IPS DF 6.9 (cell line): ENCODE data around the gene ZNF674.
"Not testable (repeated sequence)": the region's sequence is repeated elsewhere in the genome, so short reads cannot be mapped to it uniquely, and the experiment has no call there.

Experiments
- DNase-seq: peaks from one replicate; pipeline ENCODE4 v3.0.0-alpha.2; 2013; ENCODE audit warnings: low read depth, low spot score
- H3K27ac ChIP-seq: one replicate; pipeline ENCODE4 v1.5.1; 2013; ENCODE audit warnings: low read length, control low read depth
- H3K27me3 ChIP-seq: 2 replicates; pipeline ENCODE4 v1.6.1; 2013; ENCODE audit warnings: mild to moderate bottlenecking, low read length; ENCODE audit not compliant: control insufficient read depth, insufficient read depth
- H3K36me3 ChIP-seq: 2 replicates; pipeline ENCODE4 v1.6.1; 2013; ENCODE audit warnings: low read length; ENCODE audit not compliant: control insufficient read depth, insufficient read depth
- H3K4me1 ChIP-seq: 2 replicates; pipeline ENCODE4 v1.6.1; 2013; ENCODE audit warnings: low read length; ENCODE audit not compliant: control insufficient read depth, insufficient read depth
- H3K4me3 ChIP-seq: 2 replicates; pipeline ENCODE4 v1.5.1; 2013; ENCODE audit warnings: mild to moderate bottlenecking, low read length
- H3K9me3 ChIP-seq: 2 replicates; pipeline ENCODE4 v1.6.1; 2013; ENCODE audit warnings: low read length, inconsistent platforms; ENCODE audit not compliant: control insufficient read depth, insufficient read depth
- WGBS: extraction: QIAGEN DNeasy Blood & Tissue Kit; methylation state at CpG from one replicate; pipeline ENCODE4 v1.1.7; 2013; ENCODE audit warnings: mixed read lengths, missing lambda C conversion rate; ENCODE audit not compliant: insufficient read length, insufficient coverage; 5-methylcytosine and 5-hydroxymethylcytosine counted together

Gene ZNF674

DNA sequence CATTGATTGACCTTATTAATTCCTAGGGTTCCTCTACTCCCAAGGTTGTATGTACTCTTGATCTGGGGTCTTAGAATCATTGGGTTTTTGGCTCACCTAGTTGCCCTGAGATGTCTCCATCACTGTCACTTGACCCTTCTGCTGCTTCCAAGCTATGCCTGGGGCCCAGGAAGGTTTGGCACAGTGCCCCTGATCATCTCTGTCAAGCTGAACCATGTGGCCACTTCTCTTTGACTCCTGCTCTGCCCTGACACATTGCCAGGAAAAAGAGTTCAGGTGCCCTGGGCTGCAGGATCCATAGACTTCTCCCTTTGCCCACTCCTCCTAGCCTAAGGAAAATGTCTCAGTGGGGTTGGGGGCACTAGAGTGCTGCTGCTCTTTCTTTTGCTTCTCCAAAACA lies 24.4 kb upstream of the ZNF674 start:
- H3K36me3 ChIP-seq, result no peaks in the 10 kb centered on the region
- no peaks in the 10 kb centered on the region for H3K27me3 ChIP-seq
- H3K9me3 ChIP-seq, result no peaks in the 10 kb centered on the region
- no peak overlapping the region for H3K27ac ChIP-seq
- DNase-seq, result no peak
- H3K4me3 ChIP-seq, result no peak overlapping the region
- H3K4me1 ChIP-seq, result no peaks in the 10 kb centered on the region; the same call in none of the 2 replicates

DNA sequence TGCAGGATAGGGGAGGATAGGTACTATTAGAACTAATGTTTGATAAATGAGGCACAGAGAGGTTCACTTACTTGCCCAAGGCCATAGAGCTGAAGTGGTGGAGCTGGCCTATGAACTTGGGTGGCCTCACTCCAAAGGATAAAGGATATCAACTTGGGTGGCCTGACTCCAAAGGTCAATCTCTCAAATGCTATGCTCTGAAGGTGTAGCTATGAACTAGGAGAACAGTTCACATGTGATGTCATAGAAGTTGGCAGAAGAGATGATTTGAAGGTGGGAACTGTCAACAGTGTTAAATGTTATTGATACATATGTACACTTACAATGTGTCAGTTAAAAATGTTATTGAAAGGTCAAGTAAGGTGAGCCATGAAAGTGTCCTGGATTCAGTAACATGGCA lies 22.2 kb upstream of the ZNF674 start:
- no peak overlapping the region for H3K27ac ChIP-seq
- H3K36me3 ChIP-seq, result no peaks in the 10 kb centered on the region
- no peak for DNase-seq
- H3K4me1 ChIP-seq, result no peaks in the 10 kb centered on the region; the same call in 1 of the 2 replicates
- H3K9me3 ChIP-seq, result no peaks in the 10 kb centered on the region
- H3K4me3 ChIP-seq, result no peak overlapping the region
- no peaks in the 10 kb centered on the region for H3K27me3 ChIP-seq

- H3K27ac ChIP-seq, result no peak overlapping the region
- DNase-seq, result no peak
Measured at GRCh38 chrX:46561824-46562657, 16.8 kb upstream of the ZNF674 start.

DNA sequence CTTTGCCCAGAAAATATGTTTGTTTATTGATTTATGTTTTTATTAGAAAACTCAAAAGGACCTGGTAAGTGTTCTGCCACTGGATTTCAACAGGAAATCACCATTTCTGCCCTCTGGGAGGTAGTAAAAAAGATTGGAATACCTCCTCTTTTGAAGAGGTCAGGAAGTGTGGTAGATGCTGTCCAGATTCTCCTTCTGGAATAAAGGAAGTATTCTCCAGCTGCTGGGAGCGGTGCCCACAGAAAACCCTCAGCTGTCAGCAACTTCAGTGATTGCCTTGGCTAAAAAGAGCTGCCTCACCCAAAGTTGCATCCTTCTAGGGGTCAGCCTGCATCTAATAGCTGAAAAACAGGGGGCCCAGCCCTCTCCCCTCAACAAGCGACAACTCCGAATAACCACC lies 13.8 kb upstream of the ZNF674 start:
- no peak for DNase-seq
- WGBS, result no CpG with 5 or more reads among the region's 3 CpGs

More at GRCh38 chrX:46561824-46562657, 16.8 kb upstream of the ZNF674 start:
- Histone ChIP-seq H3K36me3 (no peaks in the 10 kb centered on the region), H3K27me3 (no peaks in the 10 kb centered on the region), H3K9me3 (no peaks in the 10 kb centered on the region), H3K4me3 (no peak overlapping the region), H3K4me1 (no peaks in the 10 kb centered on the region)
- WGBS, result no CpG with 5 or more reads among the region's 6 CpGs

GRCh38 chrX:46554942-46555341 lies 9.7 kb upstream of the ZNF674 start:
- Histone ChIP-seq H3K9me3 (no peaks in the 10 kb centered on the region), H3K27me3 (no peaks in the 10 kb centered on the region)
- no peak for DNase-seq

More for the DNA sequence above, 13.8 kb upstream of the ZNF674 start:
- no peaks in the 10 kb centered on the region for H3K4me1 ChIP-seq
- H3K27me3 ChIP-seq, result no peaks in the 10 kb centered on the region
- no peak overlapping the region for H3K27ac ChIP-seq
- H3K36me3 ChIP-seq, result no peaks in the 10 kb centered on the region
- H3K9me3 ChIP-seq, result no peaks in the 10 kb centered on the region
- no peak overlapping the region for H3K4me3 ChIP-seq

GRCh38 chrX:46553935-46554334 lies 8.7 kb upstream of the ZNF674 start:
- H3K4me3 ChIP-seq, result no peak overlapping the region
- no peak for DNase-seq

More at GRCh38 chrX:46554942-46555341, 9.7 kb upstream of the ZNF674 start:
- no CpG with 5 or more reads among the region's 2 CpGs for WGBS
- Histone ChIP-seq H3K4me1 (no peaks in the 10 kb centered on the region), H3K36me3 (no peaks in the 10 kb centered on the region), H3K4me3 (no peak overlapping the region), H3K27ac (no peak overlapping the region)

DNA sequence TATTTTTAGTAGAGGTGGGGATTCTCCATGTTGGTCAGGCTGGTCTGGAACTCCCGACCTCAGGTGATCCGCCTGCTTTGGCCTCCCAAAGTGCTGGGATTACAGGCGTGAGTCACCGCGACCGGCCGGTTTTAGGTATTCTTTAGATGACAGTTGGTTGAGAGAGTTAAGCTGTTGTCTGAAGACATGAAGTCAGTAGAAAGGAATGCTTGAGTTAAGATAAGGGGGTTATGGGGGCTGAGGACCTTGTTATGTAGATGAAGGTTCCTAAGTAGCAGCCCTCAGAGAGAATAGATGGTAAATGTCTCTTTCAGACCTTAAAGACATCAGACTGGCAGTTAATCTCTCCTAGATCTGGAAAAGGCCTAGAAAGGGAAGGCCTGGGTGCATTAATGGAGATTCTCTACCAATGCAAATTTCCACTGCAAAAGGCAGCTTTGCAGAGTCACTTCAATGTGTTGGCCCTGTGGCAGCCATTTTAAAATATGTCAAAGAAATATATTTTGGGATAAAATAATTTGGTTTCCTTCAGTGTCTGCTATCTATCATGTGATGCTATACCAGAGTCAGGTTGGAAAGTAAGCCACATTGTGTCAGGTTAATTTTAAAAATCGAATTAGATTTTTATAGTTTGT lies 6.4 kb upstream of the ZNF674 start:
- Histone ChIP-seq H3K4me3 (no peak overlapping the region), H3K27ac (no peak overlapping the region), H3K36me3 (no peaks in the 10 kb centered on the region), H3K9me3 (no peaks in the 10 kb centered on the region), H3K27me3 (no peaks in the 10 kb centered on the region), H3K4me1 (no peaks in the 10 kb centered on the region)
- no CpG with 5 or more reads among the region's 8 CpGs for WGBS
- DNase-seq, result peak; percentile 68

More at GRCh38 chrX:46553935-46554334, 8.7 kb upstream of the ZNF674 start:
- Histone ChIP-seq H3K27ac (no peak overlapping the region), H3K4me1 (no peaks in the 10 kb centered on the region), H3K36me3 (no peaks in the 10 kb centered on the region), H3K27me3 (no peaks in the 10 kb centered on the region), H3K9me3 (no peaks in the 10 kb centered on the region)
- WGBS, result no CpG with 5 or more reads among the region's 5 CpGs

- no peaks in the 10 kb centered on the region for H3K4me1 ChIP-seq
- no peak for DNase-seq
- H3K27me3 ChIP-seq, result no peaks in the 10 kb centered on the region
- no peaks in the 10 kb centered on the region for H3K36me3 ChIP-seq
- no peak overlapping the region for H3K27ac ChIP-seq
- H3K4me3 ChIP-seq, result no peak overlapping the region
- H3K9me3 ChIP-seq, result no peaks in the 10 kb centered on the region
- no CpG with 5 or more reads among the region's 1 CpG for WGBS
Measured at GRCh38 chrX:46549914-46550313, 4.7 kb upstream of the ZNF674 start.

DNA sequence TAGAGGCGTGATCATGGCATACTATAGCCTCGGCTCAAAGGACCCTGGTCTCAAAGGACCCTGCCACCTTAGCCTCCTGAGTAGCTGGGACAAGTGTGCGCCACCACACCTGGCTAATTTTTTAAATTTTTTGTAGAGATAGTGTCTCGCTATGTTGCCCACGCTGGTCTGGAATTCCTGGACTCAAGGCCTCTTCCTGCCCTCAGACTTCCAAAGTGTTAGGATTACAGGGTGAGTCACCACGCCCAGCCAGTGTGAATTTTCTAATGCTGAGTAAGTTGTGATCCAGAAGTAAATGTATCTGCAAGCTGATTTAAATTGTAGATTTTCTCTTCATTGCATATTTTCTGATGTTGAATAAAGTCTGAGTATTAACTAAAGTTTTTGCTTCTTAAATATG lies 2.6 kb upstream of the ZNF674 start:
- Histone ChIP-seq H3K9me3 (no peaks in the 10 kb centered on the region), H3K27me3 (no peaks in the 10 kb centered on the region), H3K36me3 (no peaks in the 10 kb centered on the region), H3K27ac (no peak overlapping the region), H3K4me3 (no peak overlapping the region), H3K4me1 (no peaks in the 10 kb centered on the region)
- no peak for DNase-seq
- WGBS, result no CpG with 5 or more reads among the region's 6 CpGs

DNA sequence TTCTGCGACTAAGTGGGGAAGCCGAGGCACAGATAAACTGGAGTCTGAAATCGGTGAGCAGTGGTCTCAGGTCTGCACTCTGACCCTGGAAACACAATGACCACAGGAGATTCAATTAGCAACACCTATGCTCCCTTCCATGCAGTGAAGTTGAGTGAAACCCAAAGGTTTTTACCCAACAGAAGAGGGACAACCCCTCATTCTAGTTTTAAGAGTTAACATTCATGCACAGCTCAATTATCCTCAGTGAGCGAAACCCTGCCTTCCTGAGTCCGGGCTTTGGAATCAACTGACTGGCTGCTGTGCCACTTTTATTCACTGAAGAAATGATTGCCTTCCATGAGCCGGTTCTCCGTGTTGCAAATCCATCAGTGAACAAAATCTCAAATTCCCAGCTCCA lies 694 bp downstream of the ZNF674 start:
- not testable (repeated sequence) for H3K36me3 ChIP-seq, DNase-seq, H3K27ac ChIP-seq, H3K27me3 ChIP-seq, H3K4me3 ChIP-seq, H3K4me1 ChIP-seq, H3K9me3 ChIP-seq
- no CpG with 5 or more reads among the region's 7 CpGs for WGBS

DNA sequence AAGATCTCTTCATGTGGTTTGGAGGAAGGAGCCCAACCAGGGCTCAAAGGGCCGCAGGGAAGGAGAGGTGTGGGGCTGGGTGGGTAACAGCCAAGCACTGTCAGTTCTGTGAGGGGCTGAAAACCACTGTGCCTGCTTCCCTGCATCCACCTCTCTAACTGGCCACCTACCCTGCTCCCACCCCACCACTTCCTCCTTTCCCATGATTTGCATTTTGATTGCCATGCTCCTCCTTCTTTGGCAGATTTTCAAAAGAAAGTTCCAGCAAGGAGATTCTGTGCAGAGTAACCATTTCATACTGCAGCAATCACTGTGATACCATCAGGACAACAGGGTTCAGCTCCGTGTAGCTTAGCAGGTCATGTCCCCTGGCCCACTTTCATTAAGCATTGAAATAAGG lies 1.8 kb downstream of the ZNF674 start:
- WGBS, result no CpG with 5 or more reads among the region's 2 CpGs

More for the DNA sequence above, 1.8 kb downstream of the ZNF674 start:
- H3K27me3 ChIP-seq, result no peaks in the 10 kb centered on the region
- no peak for DNase-seq
- H3K27ac ChIP-seq, result no peak overlapping the region
- H3K4me3 ChIP-seq, result no peak overlapping the region
- no peaks in the 10 kb centered on the region for H3K36me3 ChIP-seq
- no peaks in the 10 kb centered on the region for H3K4me1 ChIP-seq
- no peaks in the 10 kb centered on the region for H3K9me3 ChIP-seq
